Smooth muscle cell (in vitro differentiated cells): ENCODE results near the gene NXN. TPM values are rescaled to one million over a fixed set of nuclear protein-coding genes. Genes with fewer than 3 reads are reported as not detected.

Source experiments
- DNase-seq: peaks from one replicate; lab custom pipeline; 2025; ENCODE audit not compliant: unreplicated experiment; lab: John Stamatoyannopoulos, UW
- H2AFZ ChIP-seq: fragments of 200-600 bp; sonication (generic); 2 replicates; pipeline ENCODE4 v1.6.0; 2016; ENCODE audit warnings: antibody characterized with exemption, low read depth, mild to moderate bottlenecking
- H3F3A ChIP-seq: fragments of 200-600 bp; sonication (generic); 2 replicates; pipeline ENCODE4 v1.6.0; 2017; ENCODE audit warnings: antibody characterized with exemption, low read depth
- H3K27ac ChIP-seq: fragments of 200-600 bp; sonication (generic); 2 replicates; pipeline ENCODE4 v1.5.1; 2016; ENCODE audit warnings: low read depth, mild to moderate bottlenecking
- H3K27me3 ChIP-seq: fragments of 200-600 bp; sonication (generic); 2 replicates; pipeline ENCODE4 v1.6.1; 2016; ENCODE audit warnings: low read depth, mild to moderate bottlenecking
- H3K36me3 ChIP-seq: fragments of 200-600 bp; sonication (generic); 2 replicates; pipeline ENCODE4 v1.5.1; 2016; ENCODE audit warnings: low read depth
- H3K4me1 ChIP-seq: fragments of 200-600 bp; sonication (generic); 2 replicates; pipeline ENCODE4 v1.5.1; 2016; ENCODE audit warnings: low read depth
- H3K4me2 ChIP-seq: fragments of 200-600 bp; sonication (generic); 2 replicates; pipeline ENCODE4 v1.6.0; 2016; ENCODE audit warnings: mild to moderate bottlenecking
- H3K4me3 ChIP-seq: fragments of 200-600 bp; sonication (generic); 2 replicates; pipeline ENCODE4 v1.5.1; 2016; ENCODE audit warnings: mild to moderate bottlenecking
- H3K79me2 ChIP-seq: fragments of 200-600 bp; sonication (generic); 2 replicates; pipeline ENCODE4 v1.6.0; 2016; ENCODE audit warnings: low read depth, mild to moderate bottlenecking
- H3K9ac ChIP-seq: fragments of 200-600 bp; sonication (generic); 2 replicates; pipeline ENCODE4 v1.6.0; 2016; ENCODE audit warnings: low read depth
- H3K9me3 ChIP-seq: fragments of 200-600 bp; sonication (generic); replicated peaks from 2 replicates; pipeline ENCODE4 v1.5.1; 2016; ENCODE audit warnings: low read depth
- H4K20me1 ChIP-seq: fragments of 200-600 bp; sonication (generic); 2 replicates; pipeline ENCODE4 v1.6.0; 2016; ENCODE audit warnings: low read depth
- CTCF ChIP-seq: fragments of 200-600 bp; sonication (generic); IDR thresholded peaks from 2 replicates; pipeline ENCODE4 v1.5.1; 2017; ENCODE audit warnings: borderline replicate concordance, mild to moderate bottlenecking, antibody characterized with exemption; ENCODE audit not compliant: insufficient read depth, poor library complexity, severe bottlenecking
- WGBS: methylation state at CpG from one replicate; pipeline ENCODE4 v1.1.7; 2016; ENCODE audit warnings: low lambda C conversion rate; 5-methylcytosine and 5-hydroxymethylcytosine counted together
- polyA plus RNA-seq: library from polyadenylated mRNA; unstranded; fragments of >200 nt; fragmentation: Nextera tagmentation; extraction: Ambion mirVana; gene quantifications from 2 replicates; pipeline ENCODE4 v1.2.1, GENCODE V29; 2016
- total RNA-seq: library from RNA; depleted of rRNA; stranded (reverse); fragments of >200 nt; gene quantifications from 2 replicates; pipeline ENCODE4 v1.2.3, GENCODE V29; 2014

Gene NXN
- total and polyA plus RNA-seq, 2 experiments from 2014 or later, result 58.3 to 78.6 TPM

GRCh38 chr17:948284-948852 is 31.2 kb downstream of the NXN start:
- Histone ChIP-seq H3K27ac (no peak overlapping the region), H3K27me3 (no peaks in the 10 kb centered on the region), H3K36me3 (no peaks in the 10 kb centered on the region), H3K79me2 (peaks cover 61% of the 10 kb centered on the region), H4K20me1 (peaks cover 69% of the 10 kb centered on the region), H3K9me3 (no peaks in the 10 kb centered on the region), H3K9ac (no peak overlapping the region), H3K4me1 (peaks cover 18% of the 10 kb centered on the region), H2AFZ (no peak overlapping the region), H3F3A (peaks cover 4% of the 10 kb centered on the region), H3K4me2 (no peak overlapping the region), H3K4me3 (no peak overlapping the region)
- WGBS, result 71% methylated on average over 22 of the region's 25 CpGs
- TF ChIP-seq CTCF, result no peak
- DNase-seq, result no peak

GRCh38 chr17:946510-947236 is 32.9 kb downstream of the NXN start:
- H3K27me3 ChIP-seq, result no peaks in the 10 kb centered on the region
- H3K27ac ChIP-seq, result no peak overlapping the region
- H3K4me1 ChIP-seq, result peaks cover 18% of the 10 kb centered on the region
- no peak overlapping the region for H3K9ac ChIP-seq
- peaks cover 63% of the 10 kb centered on the region for H4K20me1 ChIP-seq
- no peak for DNase-seq
- no peak overlapping the region for H3K4me3 ChIP-seq
- H3K9me3 ChIP-seq, result no peaks in the 10 kb centered on the region
- H3K36me3 ChIP-seq, result no peaks in the 10 kb centered on the region
- 97% methylated on average over 37 of the region's 37 CpGs for WGBS
- H2AFZ ChIP-seq, result no peak overlapping the region
- peaks cover 67% of the 10 kb centered on the region for H3K79me2 ChIP-seq
- TF ChIP-seq CTCF, result no peak
- H3F3A ChIP-seq, result no peaks in the 10 kb centered on the region
- H3K4me2 ChIP-seq, result no peak overlapping the region

DNA sequence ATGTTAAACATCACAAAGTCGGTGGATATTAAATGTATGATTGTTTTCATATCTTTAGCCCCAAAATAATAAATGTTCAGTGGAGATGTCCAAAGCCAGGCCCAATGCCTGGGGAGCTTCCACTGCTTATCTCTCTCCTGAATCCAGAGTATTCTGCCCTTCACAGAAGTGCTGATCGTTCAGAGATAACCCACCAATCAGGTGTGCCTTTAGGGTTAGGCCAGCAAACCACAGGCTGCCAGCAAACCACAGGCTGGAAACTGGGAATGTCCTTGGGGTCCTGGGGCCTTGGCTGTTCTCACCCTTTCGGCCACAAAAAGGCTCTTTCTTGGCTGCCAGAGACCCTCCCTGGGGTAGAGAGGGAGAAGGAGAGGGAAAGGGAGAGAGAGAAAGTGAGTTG is 33.9 kb downstream of the NXN start:
- H3K4me3 ChIP-seq, result no peak overlapping the region
- no peak overlapping the region for H2AFZ ChIP-seq
- H3K9me3 ChIP-seq, result no peaks in the 10 kb centered on the region
- no peaks in the 10 kb centered on the region for H3K27me3 ChIP-seq
- peaks cover 63% of the 10 kb centered on the region for H3K79me2 ChIP-seq
- WGBS, result 56% methylated on average over 3 of the region's 3 CpGs
- no peak overlapping the region for H3K4me2 ChIP-seq
- DNase-seq, result no peak
- no peak for TF ChIP-seq CTCF
- H3K9ac ChIP-seq, result no peak overlapping the region
- peaks cover 12% of the 10 kb centered on the region for H3K4me1 ChIP-seq
- no peaks in the 10 kb centered on the region for H3K36me3 ChIP-seq
- peaks cover 64% of the 10 kb centered on the region for H4K20me1 ChIP-seq
- no peak overlapping the region for H3K27ac ChIP-seq
- no peaks in the 10 kb centered on the region for H3F3A ChIP-seq

GRCh38 chr17:944266-944826 is 35.2 kb downstream of the NXN start:
- H3K9me3 ChIP-seq, result no peaks in the 10 kb centered on the region
- H3K4me1 ChIP-seq, result no peaks in the 10 kb centered on the region
- H3K27ac ChIP-seq, result no peak overlapping the region
- TF ChIP-seq CTCF, result no peak
- no peak overlapping the region for H3K9ac ChIP-seq
- 82% methylated on average over 14 of the region's 14 CpGs for WGBS
- H3K27me3 ChIP-seq, result no peaks in the 10 kb centered on the region
- no peaks in the 10 kb centered on the region for H3F3A ChIP-seq
- no peak overlapping the region for H3K4me3 ChIP-seq
- no peak for DNase-seq
- no peak overlapping the region for H2AFZ ChIP-seq
- no peaks in the 10 kb centered on the region for H3K36me3 ChIP-seq
- H4K20me1 ChIP-seq, result peaks cover 68% of the 10 kb centered on the region
- peaks cover 64% of the 10 kb centered on the region for H3K79me2 ChIP-seq
- no peak overlapping the region for H3K4me2 ChIP-seq
